Stimulated activated CD4-positive, alpha-beta T cell treated with anti-CD3 and anti-CD28 coated beads, Interleukin-1b, Interleukin-23, amount 100 ng/mL, for 1 hour (primary cell): ENCODE data around the gene TBCC.

ENCODE experiments used
- DNase-seq, 2 donors: peaks; one replicate each; pipeline ENCODE4 v3.0.0-alpha.2; 2020; ENCODE audit warnings: low read depth in 2 of 2

The TBCC gene

DNA sequence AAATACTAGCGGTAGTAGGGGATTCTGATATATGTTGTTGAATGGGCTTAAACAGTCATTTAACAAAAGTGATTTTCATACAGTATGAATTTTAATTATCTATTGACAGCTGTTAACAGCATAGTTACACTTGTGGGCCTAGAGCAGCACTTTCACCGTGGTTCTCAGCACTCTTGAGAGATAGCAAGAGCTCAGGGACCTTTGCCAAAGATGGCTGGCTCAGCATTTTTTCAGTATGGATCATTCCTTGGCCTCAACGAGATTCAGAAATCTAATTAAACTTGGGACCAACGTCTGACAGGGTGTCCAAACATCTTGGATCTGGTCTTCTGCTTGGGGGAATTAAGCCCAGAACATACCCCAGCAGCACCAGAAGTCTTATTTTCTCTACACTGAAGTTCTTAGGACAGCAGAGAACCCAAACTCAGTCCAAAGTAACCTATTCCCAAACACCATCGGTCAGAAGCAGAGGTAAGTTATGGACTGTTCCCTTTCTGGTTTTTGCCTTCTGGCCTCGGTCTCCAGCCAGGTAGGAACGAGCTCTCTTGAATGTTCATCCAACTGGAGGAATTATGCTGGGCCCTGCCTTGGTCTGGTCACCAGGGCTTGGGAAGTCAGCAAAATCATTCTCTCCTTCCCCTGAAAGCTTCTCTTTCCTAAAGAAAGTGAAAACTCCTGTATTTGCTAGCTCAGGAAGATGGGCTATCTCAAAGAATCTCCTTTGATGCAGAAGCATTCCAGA lies 49.2 kb downstream of the TBCC start:
- no peak for DNase-seq

DNA sequence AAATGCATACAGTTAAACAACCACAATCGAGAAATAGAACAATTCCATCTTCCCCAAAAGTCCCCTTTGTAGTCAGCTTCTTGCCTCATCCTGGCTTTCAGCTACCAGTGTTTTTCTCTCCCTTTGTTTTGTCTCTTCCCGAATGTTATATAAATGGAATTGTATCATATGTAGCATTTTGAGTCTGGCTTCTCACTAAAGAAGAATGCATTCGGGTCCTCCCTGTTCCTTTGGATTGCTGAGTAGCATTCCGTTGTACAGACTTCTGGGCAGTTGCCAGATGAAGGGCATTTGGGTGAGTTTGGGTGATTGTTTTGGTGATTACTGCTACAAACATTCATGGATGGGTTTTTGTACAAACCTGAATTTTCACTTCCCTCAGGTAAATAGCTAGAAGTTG lies 51.3 kb downstream of the TBCC start:
- DNase-seq, result no peak
